GM12878 (cell line): ENCODE results near the gene RASGRP2. TPM values are rescaled to one million over a fixed set of nuclear protein-coding genes. Genes with fewer than 3 reads are reported as not detected.

Experiments used
- ASH2L ChIP-seq: fragments of 300-600, 200-600 bp; sonication (generic); IDR thresholded peaks from 2 replicates; pipeline ENCODE4 v1.6.1; 2017; ENCODE audit warnings: low read depth, mild to moderate bottlenecking, borderline replicate concordance
- DPF2 ChIP-seq: fragments of 450-650 bp; IDR thresholded peaks from 2 replicates; pipeline ENCODE4 v1.6.1; 2017; ENCODE audit warnings: mild to moderate bottlenecking
- FOXK2 ChIP-seq: fragments of 450-650 bp; IDR thresholded peaks from 2 replicates; pipeline ENCODE4 v1.6.1; 2017; ENCODE audit warnings: mild to moderate bottlenecking, moderate library complexity
- NBN ChIP-seq: fragments of 450-650 bp; IDR thresholded peaks from 2 replicates; pipeline ENCODE4 v1.6.1; 2016
- NFYB ChIP-seq: IDR thresholded peaks from 2 replicates; pipeline ENCODE4 v1.6.1; 2011; ENCODE audit warnings: low read depth, mild to moderate bottlenecking, low read length, improper control_type of control experiment, moderate library complexity; ENCODE audit not compliant: insufficient read depth
- NR2C1 ChIP-seq: fragments of 450-650 bp; IDR thresholded peaks from 2 replicates; pipeline ENCODE4 v1.6.1; 2017; ENCODE audit warnings: antibody characterized with exemption, mild to moderate bottlenecking, moderate library complexity
- NR2F1 ChIP-seq: fragments of 450-650 bp; conservative IDR thresholded peaks from 2 replicates; pipeline ENCODE4 v1.6.1; 2017; ENCODE audit warnings: mild to moderate bottlenecking
- RAD51 ChIP-seq: fragments of 450-650 bp; IDR thresholded peaks from 2 replicates; pipeline ENCODE4 v1.6.1; 2016; ENCODE audit warnings: moderate library complexity, mild to moderate bottlenecking, inconsistent platforms
- RCOR1 ChIP-seq: conservative IDR thresholded peaks from 2 replicates; pipeline ENCODE4 v1.6.1; 2012; ENCODE audit warnings: low read depth, low read length, improper control_type of control experiment
- ZSCAN29 ChIP-seq: fragments of 450-650 bp; IDR thresholded peaks from 2 replicates; pipeline ENCODE4 v1.6.1; 2017; ENCODE audit warnings: mild to moderate bottlenecking, moderate library complexity
- polyA plus RNA-seq, 11 experiments: library from polyadenylated mRNA; depleted of rRNA in 4 of 11; unstranded in 6 of 11; stranded (reverse) in 5 of 11; fragments of >200 nt; fragmentation: Nextera tagmentation in 4 of 11; fragmentation: Illumina TruSeq in 1 of 11; extraction: Ambion mirVana in 4 of 11; extraction: Trizol in 1 of 11; gene quantifications; 1 replicate in 1 of 11; 2 replicates in 10 of 11; pipeline versions ENCODE4 v1.2.1 to v1.2.3, GENCODE V29; 2011 to 2016; ENCODE audit warnings: inconsistent platforms in 2 of 11, missing spikeins in 2 of 11, low read depth in 1 of 11
- total RNA-seq, 4 experiments: library from RNA; depleted of rRNA in 3 of 4; stranded (reverse); fragments of >200 nt in 3 of 4; fragmentation: Illumina TruSeq in 1 of 4; extraction: Trizol in 1 of 4; gene quantifications; 2 replicates each; pipeline versions ENCODE4 v1.2.1 to v1.2.3, GENCODE V29; 2013 to 2021
- TF ChIP-seq, protein P1 (sequence below): fragments of 450-650 bp; IDR thresholded peaks from 2 replicates; pipeline ENCODE4 v1.6.1; 2017; ENCODE audit warnings: mild to moderate bottlenecking, moderate library complexity
- TF ChIP-seq, protein P2 (sequence below): fragments of 450-650 bp; IDR thresholded peaks from 2 replicates; pipeline ENCODE4 v1.6.1; 2014; ENCODE audit warnings: mild to moderate bottlenecking
- TF ChIP-seq, protein P3 (sequence below): fragments of 450-650 bp; IDR thresholded peaks from 2 replicates; pipeline ENCODE4 v1.6.1; 2017; ENCODE audit warnings: antibody characterized with exemption, mild to moderate bottlenecking, moderate library complexity
- TF ChIP-seq, protein P4 (sequence below): IDR thresholded peaks from 2 replicates; pipeline ENCODE4 v1.6.1; 2012; ENCODE audit warnings: mild to moderate bottlenecking, low read depth, low read length

RASGRP2 gene
- total and polyA plus RNA-seq, 10 of the 15 experiments (the other 5 are each of a cell fraction or from before 2014, with no cell fraction given) = 0.26 to 9.0 (median 5.4) TPM

DNA sequence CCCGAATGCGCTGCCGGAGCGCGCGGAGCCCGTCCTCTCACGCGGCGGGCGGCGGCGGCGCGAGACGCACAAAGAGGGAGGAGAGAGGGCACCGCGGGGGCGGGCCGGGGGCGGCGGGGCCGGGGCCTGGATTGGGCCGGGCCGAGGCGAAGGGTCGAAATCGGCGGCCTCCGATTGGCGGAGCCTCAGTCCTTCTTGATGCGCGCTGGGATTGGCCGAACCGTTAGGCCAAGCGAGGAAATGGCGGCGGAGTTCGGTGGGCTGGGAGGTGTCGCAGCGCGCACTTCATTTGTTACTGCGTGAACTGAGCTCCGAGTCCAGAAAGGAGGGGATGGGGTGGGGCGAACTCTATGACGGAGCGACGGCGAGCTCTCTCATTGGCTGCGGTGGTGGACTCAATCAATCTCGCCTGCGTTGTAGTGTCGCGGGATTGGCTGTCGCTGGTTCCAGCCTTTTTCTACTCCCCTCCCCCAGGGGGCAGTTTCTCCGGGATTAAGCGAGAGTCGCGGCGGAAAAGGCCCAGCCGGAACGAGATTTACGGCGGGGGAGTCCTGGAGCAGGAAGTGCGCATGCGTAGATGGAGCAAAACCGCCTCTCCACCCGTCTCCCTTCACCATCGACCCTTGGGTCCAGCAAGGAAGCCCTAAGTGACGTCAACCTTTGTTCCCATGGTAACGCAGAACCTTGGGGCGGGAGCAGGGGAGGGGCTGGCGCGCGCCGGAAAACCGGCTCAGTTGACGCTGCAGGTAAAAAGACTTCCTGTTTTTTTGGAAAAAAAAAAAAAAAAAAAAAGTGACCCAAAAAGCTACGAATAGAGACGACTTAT is 34.7 kb upstream of the RASGRP2 start, which contains the start of gene SF1 (continued):
- TF ChIP-seq, protein P1, sequence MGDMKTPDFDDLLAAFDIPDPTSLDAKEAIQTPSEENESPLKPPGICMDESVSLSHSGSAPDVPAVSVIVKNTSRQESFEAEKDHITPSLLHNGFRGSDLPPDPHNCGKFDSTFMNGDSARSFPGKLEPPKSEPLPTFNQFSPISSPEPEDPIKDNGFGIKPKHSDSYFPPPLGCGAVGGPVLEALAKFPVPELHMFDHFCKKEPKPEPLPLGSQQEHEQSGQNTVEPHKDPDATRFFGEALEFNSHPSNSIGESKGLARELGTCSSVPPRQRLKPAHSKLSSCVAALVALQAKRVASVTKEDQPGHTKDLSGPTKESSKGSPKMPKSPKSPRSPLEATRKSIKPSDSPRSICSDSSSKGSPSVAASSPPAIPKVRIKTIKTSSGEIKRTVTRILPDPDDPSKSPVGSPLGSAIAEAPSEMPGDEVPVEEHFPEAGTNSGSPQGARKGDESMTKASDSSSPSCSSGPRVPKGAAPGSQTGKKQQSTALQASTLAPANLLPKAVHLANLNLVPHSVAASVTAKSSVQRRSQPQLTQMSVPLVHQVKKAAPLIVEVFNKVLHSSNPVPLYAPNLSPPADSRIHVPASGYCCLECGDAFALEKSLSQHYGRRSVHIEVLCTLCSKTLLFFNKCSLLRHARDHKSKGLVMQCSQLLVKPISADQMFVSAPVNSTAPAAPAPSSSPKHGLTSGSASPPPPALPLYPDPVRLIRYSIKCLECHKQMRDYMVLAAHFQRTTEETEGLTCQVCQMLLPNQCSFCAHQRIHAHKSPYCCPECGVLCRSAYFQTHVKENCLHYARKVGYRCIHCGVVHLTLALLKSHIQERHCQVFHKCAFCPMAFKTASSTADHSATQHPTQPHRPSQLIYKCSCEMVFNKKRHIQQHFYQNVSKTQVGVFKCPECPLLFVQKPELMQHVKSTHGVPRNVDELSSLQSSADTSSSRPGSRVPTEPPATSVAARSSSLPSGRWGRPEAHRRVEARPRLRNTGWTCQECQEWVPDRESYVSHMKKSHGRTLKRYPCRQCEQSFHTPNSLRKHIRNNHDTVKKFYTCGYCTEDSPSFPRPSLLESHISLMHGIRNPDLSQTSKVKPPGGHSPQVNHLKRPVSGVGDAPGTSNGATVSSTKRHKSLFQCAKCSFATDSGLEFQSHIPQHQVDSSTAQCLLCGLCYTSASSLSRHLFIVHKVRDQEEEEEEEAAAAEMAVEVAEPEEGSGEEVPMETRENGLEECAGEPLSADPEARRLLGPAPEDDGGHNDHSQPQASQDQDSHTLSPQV = no peak
- TF ChIP-seq RCOR1 (peak; percentile 71; the same call in 1 of the 2 replicates), NR2F1 (no peak), RAD51 (no peak), ZSCAN29 (no peak), NR2C1 (peak; percentile 54; the same call in 1 of the 2 replicates), FOXK2 (no peak), DPF2 (no peak), NBN (peak; percentile 62), ASH2L (no peak), NFYB (peak; percentile 87)
- TF ChIP-seq, protein P2, sequence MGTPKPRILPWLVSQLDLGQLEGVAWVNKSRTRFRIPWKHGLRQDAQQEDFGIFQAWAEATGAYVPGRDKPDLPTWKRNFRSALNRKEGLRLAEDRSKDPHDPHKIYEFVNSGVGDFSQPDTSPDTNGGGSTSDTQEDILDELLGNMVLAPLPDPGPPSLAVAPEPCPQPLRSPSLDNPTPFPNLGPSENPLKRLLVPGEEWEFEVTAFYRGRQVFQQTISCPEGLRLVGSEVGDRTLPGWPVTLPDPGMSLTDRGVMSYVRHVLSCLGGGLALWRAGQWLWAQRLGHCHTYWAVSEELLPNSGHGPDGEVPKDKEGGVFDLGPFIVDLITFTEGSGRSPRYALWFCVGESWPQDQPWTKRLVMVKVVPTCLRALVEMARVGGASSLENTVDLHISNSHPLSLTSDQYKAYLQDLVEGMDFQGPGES = no peak
- TF ChIP-seq, protein P3, sequence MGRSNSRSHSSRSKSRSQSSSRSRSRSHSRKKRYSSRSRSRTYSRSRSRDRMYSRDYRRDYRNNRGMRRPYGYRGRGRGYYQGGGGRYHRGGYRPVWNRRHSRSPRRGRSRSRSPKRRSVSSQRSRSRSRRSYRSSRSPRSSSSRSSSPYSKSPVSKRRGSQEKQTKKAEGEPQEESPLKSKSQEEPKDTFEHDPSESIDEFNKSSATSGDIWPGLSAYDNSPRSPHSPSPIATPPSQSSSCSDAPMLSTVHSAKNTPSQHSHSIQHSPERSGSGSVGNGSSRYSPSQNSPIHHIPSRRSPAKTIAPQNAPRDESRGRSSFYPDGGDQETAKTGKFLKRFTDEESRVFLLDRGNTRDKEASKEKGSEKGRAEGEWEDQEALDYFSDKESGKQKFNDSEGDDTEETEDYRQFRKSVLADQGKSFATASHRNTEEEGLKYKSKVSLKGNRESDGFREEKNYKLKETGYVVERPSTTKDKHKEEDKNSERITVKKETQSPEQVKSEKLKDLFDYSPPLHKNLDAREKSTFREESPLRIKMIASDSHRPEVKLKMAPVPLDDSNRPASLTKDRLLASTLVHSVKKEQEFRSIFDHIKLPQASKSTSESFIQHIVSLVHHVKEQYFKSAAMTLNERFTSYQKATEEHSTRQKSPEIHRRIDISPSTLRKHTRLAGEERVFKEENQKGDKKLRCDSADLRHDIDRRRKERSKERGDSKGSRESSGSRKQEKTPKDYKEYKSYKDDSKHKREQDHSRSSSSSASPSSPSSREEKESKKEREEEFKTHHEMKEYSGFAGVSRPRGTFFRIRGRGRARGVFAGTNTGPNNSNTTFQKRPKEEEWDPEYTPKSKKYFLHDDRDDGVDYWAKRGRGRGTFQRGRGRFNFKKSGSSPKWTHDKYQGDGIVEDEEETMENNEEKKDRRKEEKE = no peak
- TF ChIP-seq, protein P4, sequence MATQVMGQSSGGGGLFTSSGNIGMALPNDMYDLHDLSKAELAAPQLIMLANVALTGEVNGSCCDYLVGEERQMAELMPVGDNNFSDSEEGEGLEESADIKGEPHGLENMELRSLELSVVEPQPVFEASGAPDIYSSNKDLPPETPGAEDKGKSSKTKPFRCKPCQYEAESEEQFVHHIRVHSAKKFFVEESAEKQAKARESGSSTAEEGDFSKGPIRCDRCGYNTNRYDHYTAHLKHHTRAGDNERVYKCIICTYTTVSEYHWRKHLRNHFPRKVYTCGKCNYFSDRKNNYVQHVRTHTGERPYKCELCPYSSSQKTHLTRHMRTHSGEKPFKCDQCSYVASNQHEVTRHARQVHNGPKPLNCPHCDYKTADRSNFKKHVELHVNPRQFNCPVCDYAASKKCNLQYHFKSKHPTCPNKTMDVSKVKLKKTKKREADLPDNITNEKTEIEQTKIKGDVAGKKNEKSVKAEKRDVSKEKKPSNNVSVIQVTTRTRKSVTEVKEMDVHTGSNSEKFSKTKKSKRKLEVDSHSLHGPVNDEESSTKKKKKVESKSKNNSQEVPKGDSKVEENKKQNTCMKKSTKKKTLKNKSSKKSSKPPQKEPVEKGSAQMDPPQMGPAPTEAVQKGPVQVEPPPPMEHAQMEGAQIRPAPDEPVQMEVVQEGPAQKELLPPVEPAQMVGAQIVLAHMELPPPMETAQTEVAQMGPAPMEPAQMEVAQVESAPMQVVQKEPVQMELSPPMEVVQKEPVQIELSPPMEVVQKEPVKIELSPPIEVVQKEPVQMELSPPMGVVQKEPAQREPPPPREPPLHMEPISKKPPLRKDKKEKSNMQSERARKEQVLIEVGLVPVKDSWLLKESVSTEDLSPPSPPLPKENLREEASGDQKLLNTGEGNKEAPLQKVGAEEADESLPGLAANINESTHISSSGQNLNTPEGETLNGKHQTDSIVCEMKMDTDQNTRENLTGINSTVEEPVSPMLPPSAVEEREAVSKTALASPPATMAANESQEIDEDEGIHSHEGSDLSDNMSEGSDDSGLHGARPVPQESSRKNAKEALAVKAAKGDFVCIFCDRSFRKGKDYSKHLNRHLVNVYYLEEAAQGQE = no peak
